8988T (cell line): ENCODE measurements around the gene RECK.
"Not testable (repeated sequence)": the region's sequence is repeated elsewhere in the genome, so short reads cannot be mapped to it uniquely, and the experiment has no call there.

Experiments
- DNase-seq: peaks from one replicate; pipeline ENCODE4 v3.0.0; 2011

The RECK gene, protein sequence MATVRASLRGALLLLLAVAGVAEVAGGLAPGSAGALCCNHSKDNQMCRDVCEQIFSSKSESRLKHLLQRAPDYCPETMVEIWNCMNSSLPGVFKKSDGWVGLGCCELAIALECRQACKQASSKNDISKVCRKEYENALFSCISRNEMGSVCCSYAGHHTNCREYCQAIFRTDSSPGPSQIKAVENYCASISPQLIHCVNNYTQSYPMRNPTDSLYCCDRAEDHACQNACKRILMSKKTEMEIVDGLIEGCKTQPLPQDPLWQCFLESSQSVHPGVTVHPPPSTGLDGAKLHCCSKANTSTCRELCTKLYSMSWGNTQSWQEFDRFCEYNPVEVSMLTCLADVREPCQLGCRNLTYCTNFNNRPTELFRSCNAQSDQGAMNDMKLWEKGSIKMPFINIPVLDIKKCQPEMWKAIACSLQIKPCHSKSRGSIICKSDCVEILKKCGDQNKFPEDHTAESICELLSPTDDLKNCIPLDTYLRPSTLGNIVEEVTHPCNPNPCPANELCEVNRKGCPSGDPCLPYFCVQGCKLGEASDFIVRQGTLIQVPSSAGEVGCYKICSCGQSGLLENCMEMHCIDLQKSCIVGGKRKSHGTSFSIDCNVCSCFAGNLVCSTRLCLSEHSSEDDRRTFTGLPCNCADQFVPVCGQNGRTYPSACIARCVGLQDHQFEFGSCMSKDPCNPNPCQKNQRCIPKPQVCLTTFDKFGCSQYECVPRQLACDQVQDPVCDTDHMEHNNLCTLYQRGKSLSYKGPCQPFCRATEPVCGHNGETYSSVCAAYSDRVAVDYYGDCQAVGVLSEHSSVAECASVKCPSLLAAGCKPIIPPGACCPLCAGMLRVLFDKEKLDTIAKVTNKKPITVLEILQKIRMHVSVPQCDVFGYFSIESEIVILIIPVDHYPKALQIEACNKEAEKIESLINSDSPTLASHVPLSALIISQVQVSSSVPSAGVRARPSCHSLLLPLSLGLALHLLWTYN

DNA sequence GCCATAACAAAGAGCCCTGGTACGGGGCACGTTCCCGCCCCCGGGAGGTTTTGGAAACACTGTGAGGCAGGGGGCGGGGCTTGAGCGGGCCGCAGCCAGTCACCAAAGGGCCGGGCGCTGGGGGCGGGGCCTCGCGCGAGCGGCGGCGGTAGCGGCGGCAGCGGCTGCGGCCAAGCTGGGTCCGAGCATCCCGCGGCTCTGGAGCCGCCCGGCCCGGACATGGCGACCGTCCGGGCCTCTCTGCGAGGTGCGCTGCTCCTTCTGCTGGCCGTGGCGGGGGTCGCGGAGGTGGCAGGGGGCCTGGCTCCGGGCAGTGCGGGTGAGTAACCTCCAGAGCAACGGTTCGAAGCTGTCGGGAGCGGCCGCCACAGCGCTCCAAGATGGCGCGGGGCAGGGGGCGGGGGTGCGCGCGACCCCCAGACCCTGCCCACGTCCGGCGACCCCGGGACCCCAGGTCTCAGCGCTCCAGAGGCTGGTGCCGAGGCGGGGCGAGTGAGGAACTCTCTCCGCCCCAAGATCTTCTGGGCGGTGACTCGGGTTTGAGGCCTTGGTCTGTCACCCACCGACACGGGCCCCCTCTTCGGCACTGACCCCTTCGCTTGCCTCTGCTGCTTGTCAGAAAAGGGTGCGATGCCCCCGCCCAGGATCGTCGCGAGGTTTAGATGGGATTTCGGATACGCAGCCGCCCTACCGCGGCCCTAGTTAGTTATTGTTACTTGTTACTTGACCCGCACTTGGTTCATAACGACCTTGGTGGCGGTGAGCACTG, at the start of gene RECK:
Gene RECK, plus strand, starts transcription at position 134 of the 769 bp plus-strand sequence. Its CDS starts 86 bp downstream, at position 220.
- DNase-seq, result peak; percentile 83

DNA sequence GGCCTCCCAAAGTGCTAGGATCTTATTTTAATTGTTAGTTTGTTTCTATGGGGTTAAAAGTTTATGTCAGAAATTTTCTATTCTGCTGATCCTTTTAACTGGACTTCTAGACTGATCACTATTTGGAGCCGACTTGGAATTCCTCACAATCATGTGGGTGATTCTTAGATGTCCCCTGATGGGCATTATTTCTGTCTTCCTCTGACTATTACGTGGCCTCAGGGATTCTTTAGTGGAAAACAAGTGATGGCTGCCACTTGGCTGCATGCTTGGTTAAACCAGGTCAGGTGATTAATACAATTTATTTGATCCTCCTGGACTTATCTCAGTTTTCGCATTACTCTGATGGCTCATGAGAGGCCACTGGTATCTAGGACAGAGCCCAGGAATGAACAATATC, 46.6 kb upstream of the RECK start:
- no peak for DNase-seq

DNA sequence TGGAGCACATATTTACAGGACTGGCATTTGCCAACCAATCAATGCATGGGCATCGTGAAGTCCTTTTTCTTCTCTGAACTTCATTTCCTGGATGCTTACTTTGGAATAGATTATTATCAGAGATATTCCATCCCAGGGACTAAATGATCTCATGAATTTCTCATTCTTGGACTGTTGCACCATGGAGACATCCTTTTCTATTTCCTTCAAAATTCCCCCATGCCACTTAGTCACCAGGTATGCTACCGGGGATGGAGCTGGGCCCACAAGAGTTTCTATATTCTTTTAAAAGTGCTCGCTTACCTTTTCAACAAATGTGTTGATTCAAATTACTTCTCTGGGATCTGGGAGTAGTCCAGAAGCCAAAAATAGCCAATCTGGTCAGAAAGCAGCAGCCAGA, 43.6 kb upstream of the RECK start:
- not testable (repeated sequence) for DNase-seq

DNA sequence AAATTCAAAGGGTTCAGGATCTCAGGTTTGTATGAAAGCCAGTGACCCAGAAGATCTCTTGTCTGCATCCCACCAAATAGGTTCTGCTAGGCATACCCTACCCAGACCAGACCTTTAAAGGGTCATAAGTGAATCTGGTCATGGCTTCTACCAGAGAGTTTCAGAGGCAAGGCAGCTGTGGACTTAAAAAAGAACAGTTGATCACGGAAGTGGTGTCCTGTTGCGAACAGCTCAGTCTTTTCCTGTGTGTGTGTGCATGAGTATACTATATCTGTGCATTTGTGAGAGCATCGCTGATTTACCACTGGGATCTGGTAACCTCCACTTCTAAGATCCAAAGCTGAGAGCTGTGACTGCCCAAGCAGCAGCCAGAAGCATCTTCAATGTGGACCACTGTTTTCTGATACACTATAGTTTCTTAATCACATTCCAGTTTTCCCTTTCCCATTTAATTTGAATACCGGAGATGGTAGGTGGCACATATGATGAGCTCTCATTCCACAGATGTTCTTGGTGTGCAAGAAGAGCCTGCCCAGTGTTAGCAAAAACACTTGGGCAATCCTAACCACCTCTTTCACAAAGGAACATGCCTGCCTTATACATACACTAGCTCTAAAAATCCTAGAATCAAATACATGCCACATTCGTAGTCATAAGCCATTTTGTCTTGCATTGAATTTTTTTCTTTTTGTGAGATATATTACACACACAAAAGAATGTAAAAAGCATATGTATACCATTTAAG, 42.6 kb upstream of the RECK start:
- no peak for DNase-seq

DNA sequence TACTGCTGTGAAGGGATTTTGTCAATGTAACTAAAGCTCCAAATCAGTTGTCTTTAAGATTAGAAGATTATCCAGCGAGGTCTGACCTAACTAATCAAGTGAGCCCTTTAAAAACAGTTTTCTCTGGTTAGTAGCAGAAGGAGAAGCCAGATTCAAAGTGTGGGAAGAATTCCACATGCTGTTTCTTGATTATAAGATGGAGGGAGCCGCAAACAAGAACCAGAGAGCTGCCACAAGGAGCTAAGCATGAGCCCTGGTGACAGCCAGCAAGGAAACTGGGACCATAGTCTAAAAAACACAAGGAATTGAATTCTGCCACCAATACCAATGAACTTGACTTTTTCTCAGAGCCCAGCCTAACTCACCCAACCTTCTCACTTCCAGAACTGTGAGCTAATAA, 41.8 kb upstream of the RECK start:
- DNase-seq, result no peak

DNA sequence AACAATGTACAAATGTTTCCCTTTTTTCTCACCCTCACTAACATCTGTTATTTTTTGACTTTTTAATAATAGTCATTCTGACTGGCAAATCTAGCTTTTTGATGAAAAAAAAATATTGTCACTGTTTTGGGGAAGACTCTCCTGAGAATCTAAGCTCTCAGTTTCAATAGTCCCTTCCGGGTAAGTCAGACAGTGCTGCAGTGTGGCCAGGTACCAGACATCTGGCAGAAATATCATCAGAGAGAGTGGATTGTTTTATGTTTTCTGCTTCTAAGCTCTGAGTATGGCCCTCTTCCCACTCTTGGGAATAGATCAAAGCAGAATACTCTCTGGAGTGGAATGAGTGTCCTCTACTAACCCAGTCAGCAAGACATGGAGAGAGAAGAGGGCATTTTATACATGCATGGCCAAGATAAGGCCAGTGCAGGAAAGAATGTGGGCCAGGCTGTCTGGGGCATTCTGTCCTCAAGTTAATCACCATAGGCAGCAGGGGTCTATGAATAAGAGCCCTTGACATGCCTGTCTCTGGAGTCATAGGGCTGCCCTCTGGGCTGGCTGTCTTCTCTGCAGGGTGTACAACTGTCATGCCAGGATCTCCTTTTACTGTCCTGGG, 40.2 kb upstream of the RECK start:
- DNase-seq, result no peak

DNA sequence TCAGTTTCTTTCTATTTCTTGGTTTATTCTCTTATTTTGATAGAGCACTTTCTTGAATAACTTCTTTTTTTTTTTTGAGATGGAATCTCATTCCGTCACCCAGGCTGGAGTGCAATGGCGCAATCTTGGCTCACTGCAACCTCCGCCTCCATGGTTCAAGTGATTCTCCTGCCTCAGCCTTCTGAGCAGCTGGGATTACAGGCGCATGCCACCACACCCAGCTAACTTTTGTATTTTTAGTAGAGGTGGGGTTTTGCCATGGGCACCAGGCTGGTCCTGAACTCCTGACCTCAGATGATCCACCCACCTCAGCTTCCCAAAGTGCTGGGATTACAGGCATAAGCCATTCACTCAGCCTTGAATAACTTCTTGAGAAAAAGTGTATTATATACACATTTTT, 39.7 kb upstream of the RECK start:
- DNase-seq, result not testable (repeated sequence)

DNA sequence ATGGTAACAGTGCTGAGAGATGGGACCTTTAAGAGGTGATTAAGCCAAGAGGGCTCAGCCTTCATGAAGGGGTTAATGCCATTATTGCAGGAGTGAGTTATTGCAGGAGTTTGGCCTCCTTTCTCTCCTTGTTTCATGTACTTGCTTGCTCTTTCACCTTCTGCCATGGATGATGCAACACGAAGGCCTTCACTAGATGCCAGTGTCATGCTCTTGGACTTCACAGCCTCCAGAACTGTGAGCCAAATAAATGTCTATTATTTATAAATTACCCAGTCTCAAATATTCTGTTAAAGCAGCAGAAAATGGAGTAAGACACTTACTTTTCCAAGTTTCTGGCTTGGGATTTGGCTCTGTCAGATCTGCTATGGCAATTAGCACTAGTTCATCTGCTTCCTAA, 38.4 kb upstream of the RECK start:
- DNase-seq, result no peak

DNA sequence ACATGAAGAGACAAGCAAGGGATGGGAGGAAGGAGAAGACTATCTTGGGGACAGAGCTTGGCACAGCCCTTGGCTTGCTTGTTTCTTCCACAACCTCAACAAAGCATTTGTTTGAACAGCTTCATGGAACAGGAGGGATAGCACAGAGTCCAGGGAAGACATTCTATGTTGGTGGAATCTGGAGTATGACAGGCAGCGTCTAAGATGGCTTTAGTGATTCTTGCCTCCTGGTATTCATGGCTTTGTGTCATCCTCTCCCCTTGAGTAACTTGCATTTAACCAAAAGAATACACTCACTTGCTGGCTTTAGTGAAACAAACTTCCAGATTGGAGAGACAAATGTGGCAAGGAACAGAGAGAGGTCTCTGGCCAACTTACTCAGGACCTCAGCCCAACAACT, 30.8 kb upstream of the RECK start:
- no peak for DNase-seq

DNA sequence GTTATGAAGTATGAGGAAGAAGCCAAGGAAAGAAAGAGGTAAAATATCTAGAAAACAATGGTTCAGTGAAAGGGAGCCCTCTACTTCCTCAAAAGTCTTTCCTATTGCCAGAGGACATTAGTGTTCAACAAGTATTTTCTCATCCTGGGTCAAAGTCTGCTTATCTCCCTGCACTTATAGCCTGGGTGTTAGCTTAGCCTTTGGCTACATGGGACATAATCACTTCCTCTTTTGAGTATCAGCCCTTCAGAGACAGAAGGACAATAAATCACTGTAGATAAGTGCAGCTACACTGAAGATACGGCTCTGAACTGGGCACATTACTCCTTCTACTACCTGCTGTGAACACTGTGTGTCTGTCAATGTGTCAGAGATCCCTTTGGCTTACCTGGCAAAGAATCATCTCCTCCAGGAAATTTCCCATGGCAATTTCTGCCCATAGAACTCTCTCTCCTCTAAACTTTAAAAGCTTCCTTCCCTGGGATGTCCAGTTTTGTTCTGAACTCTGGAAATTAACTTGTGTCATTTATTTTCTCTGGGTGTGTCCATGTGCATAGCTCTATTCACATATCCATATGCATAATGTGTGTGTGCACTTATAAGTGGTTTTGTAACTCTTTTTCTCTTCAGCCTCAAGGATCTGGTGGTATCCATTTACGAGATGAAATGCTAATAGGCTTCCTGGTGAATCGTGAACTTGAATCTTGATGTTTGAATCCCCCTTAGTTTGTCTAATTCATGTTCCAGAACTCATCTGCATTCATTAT, 30.0 kb upstream of the RECK start:
- DNase-seq, result no peak

DNA sequence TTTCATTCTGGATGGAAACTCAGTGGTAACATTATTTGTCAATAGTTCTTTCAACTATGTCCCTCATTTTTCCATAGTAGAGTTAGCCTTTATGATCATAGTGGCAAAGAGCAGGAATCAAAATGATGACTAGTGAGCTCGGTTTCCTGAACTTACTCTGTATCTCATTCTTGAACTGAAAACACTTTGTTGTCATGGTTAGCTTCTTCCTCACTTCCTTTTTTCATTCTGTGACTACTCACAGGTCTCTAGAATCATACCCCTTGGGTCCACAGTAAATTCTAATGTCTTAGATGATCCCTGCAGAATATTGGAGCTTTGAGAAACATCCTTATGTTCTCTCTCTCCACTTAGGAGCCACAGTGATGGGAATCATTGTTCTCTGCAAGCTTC, 29.4 kb upstream of the RECK start:
- DNase-seq, result no peak

DNA sequence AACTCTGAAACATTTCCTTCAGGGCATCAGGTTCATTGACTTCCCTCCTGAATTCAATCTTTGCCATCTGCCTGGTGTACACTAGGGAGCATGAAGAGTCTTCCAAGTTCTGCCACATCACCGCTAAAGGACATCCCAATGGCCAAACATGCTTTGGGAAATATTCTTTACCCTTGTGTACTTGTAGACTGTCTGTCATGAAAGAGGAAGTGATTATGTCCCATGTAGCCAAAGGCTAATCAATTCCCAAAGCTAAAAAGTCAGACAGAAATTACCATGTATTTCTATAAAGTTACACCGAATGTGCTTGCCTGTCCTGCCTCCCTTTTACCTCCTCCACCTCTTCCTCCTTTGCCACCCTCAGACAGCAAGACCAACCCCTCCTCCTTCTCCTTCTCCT, 28.9 kb upstream of the RECK start:
- DNase-seq, result no peak

DNA sequence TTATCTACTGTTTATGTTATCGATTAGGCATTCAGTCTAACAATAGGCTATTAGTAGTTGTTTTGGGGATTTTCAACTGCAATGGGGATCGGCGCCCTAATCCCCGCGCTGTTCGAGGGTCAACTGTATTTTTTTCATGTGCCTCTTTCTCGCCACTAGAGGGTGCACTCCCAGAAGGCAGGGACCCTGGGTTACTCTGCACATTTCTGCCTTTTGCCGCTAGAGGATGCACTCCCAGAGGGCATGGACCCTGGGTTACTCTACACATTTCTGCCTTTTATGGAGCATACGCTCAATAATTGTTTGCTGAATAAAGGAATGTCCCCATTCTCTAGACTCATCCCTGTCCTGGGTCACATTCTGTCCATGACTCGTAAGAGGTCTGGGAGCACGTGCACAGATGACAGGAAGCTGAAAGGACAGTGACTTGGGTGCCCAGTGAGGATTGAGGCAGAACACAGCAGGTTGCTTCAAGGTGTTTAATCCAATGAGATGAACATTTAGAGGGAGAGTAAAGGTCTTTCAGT, 27.9 kb upstream of the RECK start:
- DNase-seq, result peak; percentile 42

DNA sequence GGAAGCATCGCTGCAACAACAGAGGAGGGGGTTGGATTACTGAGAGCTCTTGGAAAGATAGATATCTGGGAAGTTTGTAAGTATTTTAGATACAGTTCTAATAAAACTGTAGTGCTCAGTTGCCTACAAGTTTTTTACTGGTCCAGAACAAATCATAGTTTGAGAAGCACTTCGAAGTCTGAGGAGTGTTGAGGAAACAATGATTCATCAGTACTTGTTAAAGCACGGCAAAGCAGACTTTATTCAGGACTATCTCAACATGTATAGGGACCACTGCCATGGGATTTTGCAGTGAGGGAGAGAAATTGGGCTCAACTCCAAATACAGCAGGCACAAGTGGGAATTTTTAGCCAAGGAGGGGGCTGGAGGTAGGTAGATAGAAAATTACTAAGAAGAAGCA, 25.3 kb upstream of the RECK start:
- DNase-seq, result no peak

DNA sequence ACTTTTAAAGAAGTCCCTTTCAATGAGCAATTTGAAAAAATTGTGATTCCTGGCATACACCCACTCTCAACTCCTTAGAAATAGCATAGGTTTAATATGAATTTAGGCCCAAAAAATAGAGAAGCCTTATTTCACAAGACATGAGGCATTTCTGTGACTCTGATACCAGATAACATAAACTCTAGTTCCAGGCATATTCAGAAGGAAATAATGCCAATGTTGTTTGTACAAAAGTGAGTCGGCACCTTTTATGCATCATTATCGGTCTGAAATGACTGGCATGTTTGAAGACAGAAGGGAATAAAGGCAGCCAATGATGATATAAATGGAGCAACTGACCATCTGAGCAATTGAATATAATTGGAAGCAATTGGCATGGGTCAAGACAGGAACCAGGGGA, 19.4 kb upstream of the RECK start:
- DNase-seq, result no peak

DNA sequence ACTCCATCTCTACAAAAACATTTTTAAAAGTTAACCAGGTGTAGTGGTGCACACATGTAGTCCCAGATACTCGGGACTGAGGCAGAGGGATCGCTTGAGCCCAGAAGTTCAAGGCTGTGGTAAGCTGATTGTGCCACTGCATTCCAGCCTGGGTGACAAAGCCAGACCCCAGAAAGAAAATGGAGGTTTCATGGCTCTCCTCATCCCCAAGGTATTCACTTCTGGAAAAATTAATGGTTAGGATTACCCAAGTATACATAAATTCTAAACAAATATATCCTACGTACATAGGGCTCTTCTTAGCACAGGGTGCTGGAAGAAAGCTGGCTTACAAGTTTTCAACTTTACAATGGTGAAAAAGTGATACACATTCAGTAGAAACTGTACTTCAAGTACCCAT, 18.6 kb upstream of the RECK start:
- no peak for DNase-seq

DNA sequence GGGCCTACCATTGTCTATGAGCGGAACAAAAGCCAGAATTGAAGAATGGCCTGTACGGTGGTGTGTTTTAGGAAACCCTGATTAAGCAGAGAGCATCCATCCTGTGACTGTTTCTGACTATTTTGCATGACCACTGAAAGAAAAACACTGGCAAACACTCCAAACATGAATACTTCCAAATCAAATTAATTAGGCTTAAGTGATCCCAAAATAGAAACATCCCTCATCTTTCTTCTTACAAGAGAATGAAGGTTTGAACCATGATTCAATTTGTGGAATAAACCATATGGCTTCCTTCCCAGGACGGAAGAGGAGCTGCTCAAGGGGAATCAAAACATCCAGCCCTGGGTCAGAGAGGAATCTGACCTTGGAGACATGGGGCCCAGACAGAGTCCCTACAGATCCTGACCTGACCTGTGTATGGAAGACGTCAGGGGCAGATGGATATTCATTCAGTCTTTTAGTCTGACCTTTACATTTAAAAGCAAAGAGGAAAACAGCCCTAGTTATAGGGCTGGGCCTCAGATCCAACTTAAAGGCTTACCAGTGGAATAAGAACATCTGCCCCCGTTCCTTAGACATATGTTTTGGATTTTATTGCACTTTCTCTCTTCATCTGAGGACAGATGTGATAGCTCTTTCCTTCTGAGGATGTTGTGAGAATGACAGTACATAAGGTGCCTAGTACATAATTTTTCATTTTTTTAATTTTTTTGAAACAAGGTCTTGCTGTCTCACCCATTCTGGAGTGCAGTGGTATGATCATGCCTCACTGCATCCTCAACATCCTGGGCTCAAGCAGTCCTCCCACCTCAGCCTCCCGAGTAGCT, 17.6 kb upstream of the RECK start:
- no peak for DNase-seq

DNA sequence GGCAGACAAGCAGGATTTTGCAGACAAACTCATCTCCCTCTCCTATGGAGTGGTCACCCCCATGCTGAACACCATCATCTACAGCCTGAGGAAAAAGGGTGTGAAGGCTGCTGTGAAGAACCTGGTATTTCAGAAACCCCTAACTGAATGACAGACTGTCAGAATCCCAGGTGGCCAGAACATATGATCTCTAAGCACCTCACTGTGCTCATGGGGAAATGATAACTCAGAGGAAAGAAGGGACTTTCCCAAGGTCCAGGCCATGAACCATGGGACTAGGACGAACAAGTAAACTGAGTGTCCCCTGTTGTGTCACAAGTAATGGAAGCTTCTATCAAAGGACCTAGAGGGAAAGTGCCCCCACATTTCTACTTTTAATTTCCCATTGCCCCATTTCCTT, 14.7 kb upstream of the RECK start:
- no peak for DNase-seq

DNA sequence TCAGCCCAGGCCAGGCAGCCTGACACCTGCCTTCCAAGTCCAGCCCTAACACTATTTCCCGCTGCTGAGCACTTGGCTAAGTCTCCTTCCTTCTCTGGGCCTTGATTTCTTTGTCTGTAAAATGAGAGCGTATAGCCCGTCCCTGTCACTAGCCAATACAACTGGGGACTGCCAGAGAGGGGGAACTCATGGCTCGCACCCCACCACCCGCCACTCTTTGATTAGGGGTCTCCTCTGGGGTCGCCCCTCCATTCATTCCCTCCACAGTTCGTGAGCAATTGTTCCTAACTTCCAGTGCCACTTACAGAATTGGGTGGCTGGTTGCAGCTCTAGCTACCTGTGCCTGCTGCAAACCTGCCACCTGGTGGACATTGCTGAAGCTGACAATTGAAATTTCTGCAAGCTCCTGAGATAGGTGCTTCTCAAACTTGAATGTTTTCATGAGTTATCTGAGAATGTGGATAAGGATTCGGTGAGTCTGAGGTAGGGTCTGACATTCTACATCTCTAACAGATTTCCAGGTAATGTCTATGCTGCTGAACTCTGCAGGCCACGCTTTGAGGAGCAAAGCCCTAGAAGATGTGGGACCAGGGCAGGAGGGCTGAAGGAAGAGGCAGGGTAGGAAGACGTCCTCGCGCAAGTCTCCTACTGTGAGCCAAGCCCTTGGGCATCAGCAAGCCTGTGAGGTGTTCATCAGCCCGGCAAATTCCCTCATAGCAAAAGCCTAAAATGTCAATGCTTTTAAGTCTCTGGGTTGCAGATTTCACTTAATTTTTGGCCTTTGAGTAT, 13.3 kb upstream of the RECK start:
- DNase-seq, result peak; percentile 44
